ENCODE results near the gene TEPSIN. TPM values are rescaled to one million over a fixed set of nuclear protein-coding genes. Genes with fewer than 3 reads are reported as not detected.
"Not testable (repeated sequence)": the region's sequence is repeated elsewhere in the genome, so short reads cannot be mapped to it uniquely, and the experiment has no call there.

TEPSIN gene
- total RNA-seq, 1 donor from 2014 or later: 15.9 TPM

DNA sequence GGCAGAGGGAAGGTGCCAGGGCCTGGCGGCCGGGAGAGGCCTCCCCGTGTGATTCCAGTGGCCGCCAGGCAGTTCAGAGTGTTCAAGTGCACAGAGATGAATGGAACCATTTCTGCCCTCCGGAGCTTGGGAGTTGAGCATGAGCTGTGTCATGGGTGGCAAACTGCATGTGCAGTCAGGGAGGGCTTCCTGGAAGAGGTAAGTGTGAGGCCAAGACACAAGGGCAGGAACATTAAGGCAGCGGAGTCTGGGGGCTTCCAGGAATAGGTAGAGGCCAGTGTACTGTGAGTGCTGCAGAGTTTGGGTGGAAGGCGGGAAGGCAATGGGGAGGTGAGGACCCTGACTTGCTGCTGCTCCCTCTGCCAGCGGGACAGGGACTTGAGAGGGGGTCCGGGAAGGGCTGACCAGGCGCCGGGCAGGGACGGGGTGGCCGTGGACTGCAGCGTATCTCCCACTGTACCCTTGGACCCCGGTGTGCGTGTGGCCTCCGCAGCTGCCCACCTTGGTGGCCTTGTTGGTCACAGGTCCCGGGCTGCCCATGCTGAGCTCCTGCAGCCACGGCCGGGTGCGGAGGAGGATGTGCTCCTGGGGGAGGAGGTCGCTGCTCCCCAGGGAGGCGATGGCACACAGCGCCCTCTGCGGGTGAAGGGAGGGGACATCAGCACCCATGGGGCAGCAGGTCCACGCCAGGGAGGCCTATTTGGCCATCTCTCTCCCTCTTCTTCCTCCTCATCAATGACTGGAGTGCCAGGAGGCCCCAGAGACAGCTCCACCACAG, 8.6 kb downstream of the TEPSIN start:
- TF ChIP-seq, protein P1, sequence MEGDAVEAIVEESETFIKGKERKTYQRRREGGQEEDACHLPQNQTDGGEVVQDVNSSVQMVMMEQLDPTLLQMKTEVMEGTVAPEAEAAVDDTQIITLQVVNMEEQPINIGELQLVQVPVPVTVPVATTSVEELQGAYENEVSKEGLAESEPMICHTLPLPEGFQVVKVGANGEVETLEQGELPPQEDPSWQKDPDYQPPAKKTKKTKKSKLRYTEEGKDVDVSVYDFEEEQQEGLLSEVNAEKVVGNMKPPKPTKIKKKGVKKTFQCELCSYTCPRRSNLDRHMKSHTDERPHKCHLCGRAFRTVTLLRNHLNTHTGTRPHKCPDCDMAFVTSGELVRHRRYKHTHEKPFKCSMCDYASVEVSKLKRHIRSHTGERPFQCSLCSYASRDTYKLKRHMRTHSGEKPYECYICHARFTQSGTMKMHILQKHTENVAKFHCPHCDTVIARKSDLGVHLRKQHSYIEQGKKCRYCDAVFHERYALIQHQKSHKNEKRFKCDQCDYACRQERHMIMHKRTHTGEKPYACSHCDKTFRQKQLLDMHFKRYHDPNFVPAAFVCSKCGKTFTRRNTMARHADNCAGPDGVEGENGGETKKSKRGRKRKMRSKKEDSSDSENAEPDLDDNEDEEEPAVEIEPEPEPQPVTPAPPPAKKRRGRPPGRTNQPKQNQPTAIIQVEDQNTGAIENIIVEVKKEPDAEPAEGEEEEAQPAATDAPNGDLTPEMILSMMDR (IDR thresholded peaks at IDR 0.05; ENCODE audit: borderline replicate concordance): peak; percentile 25
- intact Hi-C loops (cut with micrococcal nuclease): no loop called here
- H3K9me3 ChIP-seq (replicated peaks): peaks cover 8% of the 10 kb centered on the region
- no peaks in the 10 kb centered on the region for H3K4me1 ChIP-seq
- peaks cover 44% of the 10 kb centered on the region for H3K36me3 ChIP-seq
- no peak overlapping the region for H3K4me3 ChIP-seq
- H3K27me3 ChIP-seq (ENCODE audit: low read depth): no peaks in the 10 kb centered on the region
- H3K27ac ChIP-seq (replicated peaks): no peak overlapping the region
- no peak for DNase-seq

DNA sequence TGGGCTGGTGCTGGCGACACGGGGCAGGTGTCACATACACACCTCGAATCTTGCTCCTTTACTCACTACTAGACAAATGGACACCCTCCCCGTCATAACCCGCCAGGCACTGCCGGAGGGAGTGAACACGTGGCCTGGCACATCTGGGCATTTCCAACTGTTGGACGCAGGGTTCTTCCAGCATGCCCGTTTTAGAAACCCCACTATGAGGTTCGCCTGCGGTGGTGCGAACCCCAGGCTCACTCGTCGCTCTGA, 9.3 kb downstream of the TEPSIN start:
- H3K36me3 ChIP-seq: peaks cover 44% of the 10 kb centered on the region
- no peak for DNase-seq
- TF ChIP-seq, protein P1 (IDR thresholded peaks at IDR 0.05; ENCODE audit: borderline replicate concordance): no peak
- H3K4me1 ChIP-seq: no peaks in the 10 kb centered on the region
- H3K4me3 ChIP-seq: no peak overlapping the region
- H3K27ac ChIP-seq (replicated peaks): no peak overlapping the region
- intact Hi-C loops (cut with micrococcal nuclease): no loop called here
- peaks cover 8% of the 10 kb centered on the region for H3K9me3 ChIP-seq (replicated peaks)
- no peaks in the 10 kb centered on the region for H3K27me3 ChIP-seq (ENCODE audit: low read depth)

DNA sequence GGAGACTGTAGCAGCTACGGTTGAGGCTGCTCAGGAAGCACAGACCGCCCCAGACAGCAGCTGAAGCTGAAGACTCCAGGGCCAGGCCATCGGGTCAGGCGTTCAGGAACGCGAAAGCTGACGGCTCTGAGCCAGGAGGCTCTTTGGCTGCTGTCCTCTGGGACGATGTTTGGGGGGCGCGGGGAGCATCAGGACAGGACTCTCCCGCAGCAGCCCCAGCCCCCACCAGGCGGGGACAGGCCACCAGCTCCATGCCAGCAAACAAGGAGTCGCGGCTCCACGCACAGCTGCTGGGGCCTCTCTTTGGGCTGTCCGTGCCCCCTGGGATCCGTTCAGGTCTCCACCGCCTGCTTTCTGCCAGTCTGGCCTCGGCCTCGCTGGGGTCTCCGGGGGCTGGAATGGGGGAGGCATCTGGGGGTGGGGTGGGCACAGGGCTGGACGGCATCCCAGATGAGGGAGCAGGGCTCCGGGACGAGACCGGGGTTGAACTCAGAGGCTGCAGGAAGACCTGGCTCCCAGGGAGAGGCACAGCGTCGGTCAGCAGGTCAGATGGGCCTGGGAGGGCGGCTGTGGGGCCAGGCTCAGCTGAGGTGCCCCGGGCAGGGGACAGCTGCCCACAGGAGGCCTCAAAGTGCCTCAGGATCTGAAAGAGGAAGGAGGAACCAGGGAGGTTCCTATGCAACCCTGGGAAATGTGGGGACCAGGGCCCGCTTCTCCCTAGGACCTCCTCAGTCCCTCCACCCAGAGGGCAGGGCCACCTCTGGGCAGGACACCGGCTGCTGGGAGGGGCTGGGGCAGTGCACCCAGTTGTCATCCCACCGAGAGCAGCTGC, 9.8 kb downstream of the TEPSIN start:
- H3K4me3 ChIP-seq: no peak overlapping the region
- H3K9me3 ChIP-seq (replicated peaks): peaks cover 8% of the 10 kb centered on the region
- no peak overlapping the region for H3K27ac ChIP-seq (replicated peaks)
- no peaks in the 10 kb centered on the region for H3K27me3 ChIP-seq (ENCODE audit: low read depth)
- no peaks in the 10 kb centered on the region for H3K4me1 ChIP-seq
- intact Hi-C loops (cut with micrococcal nuclease): no loop called here
- TF ChIP-seq, protein P1 (IDR thresholded peaks at IDR 0.05; ENCODE audit: borderline replicate concordance): no peak
- peaks cover 44% of the 10 kb centered on the region for H3K36me3 ChIP-seq
- DNase-seq: no peak

DNA sequence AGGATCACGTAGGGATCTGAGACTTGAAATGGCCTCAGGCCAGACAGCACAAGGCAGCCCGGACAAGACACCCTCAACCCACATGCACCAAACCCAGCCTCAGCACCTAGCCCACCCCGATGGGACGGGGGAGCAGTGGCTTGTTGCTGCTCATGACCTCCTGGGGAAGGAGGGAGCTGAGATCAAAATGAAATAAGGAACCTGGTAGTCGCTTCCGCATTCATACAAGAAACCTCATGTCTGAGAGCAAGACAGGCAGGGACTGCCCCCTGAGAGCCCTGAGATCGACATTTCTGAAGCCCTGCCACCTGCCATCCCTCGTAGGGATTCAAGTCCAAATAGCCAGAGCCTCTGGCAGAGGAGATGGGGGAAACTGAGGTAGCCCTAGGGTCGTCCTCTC, 10.4 kb downstream of the TEPSIN start:
- intact Hi-C loops (cut with micrococcal nuclease): no loop called here
- peaks cover 5% of the 10 kb centered on the region for H3K4me1 ChIP-seq
- no peak overlapping the region for H3K4me3 ChIP-seq
- H3K36me3 ChIP-seq: peaks cover 40% of the 10 kb centered on the region
- H3K27ac ChIP-seq (replicated peaks): no peak overlapping the region
- no peaks in the 10 kb centered on the region for H3K27me3 ChIP-seq (ENCODE audit: low read depth)
- TF ChIP-seq, protein P1 (IDR thresholded peaks at IDR 0.05; ENCODE audit: borderline replicate concordance): no peak
- peaks cover 8% of the 10 kb centered on the region for H3K9me3 ChIP-seq (replicated peaks)
- DNase-seq: no peak

DNA sequence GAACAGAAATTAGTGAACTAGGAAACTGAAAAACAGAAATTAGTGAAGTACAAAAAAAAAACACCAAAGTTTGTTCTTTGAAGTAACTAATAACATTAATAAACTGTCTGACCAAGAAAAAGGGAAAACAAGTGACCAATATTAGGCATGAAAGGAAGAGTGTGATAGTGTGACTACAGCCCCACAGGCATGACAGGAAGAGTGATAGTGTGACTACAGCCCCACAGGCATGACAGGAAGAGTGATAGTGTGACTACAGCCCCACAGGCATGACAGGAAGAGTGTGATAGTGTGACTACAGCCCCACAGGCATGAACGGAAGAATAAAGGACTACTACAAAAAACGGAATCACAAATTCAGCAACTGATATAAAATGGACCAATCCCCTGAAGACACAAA, 11.2 kb downstream of the TEPSIN start:
- intact Hi-C loops (cut with micrococcal nuclease); H3K27ac ChIP-seq (replicated peaks); H3K4me1 ChIP-seq; H3K27me3 ChIP-seq (ENCODE audit: low read depth); DNase-seq; H3K4me3 ChIP-seq; H3K9me3 ChIP-seq (replicated peaks): not testable (repeated sequence)
- peaks cover 32% of the 10 kb centered on the region for H3K36me3 ChIP-seq

DNA sequence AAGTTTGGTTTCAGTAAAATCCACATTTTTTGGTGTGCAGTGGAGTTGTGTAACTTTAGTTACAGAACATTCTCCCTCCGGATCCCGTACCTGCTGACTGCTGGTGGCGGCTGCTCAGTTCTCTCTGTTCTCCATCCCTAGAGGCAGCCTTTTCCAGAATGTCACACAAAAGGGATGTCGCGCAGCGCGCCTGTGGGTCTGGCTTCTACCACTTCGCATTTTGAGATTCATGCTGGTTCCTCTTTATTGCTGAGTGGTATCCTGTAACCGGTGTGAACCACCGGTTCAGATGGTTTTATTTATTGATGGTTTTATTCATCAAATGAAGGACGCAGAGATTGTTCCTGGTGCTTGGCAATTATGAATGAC, 15.1 kb downstream of the TEPSIN start:
- H3K36me3 ChIP-seq: peaks cover 10% of the 10 kb centered on the region
- TF ChIP-seq, protein P1 (IDR thresholded peaks at IDR 0.05; ENCODE audit: borderline replicate concordance): no peak
- no peaks in the 10 kb centered on the region for H3K27me3 ChIP-seq (ENCODE audit: low read depth)
- H3K9me3 ChIP-seq (replicated peaks): peaks cover 8% of the 10 kb centered on the region
- H3K27ac ChIP-seq (replicated peaks): peak overlapping the region; percentile 3
- peaks cover 26% of the 10 kb centered on the region for H3K4me1 ChIP-seq
- intact Hi-C loops (cut with micrococcal nuclease): no loop called here
- DNase-seq: no peak
- peak overlapping the region; percentile 89 for H3K4me3 ChIP-seq
